HFFc6 (cell line): ENCODE measurements around the gene SLC1A4. TPM values are rescaled to one million over a fixed set of nuclear protein-coding genes. Genes with fewer than 3 reads are reported as not detected.

ENCODE experiments used
- DNase-seq: peaks from one replicate; pipeline ENCODE4 v3.0.0-alpha.2; 2018
- H3K27ac Mint-ChIP-seq: 2 replicates; pipeline ENCODE4 v1.8.0; 2020; ENCODE audit warnings: mild to moderate bottlenecking, mixed read lengths
- H3K27me3 Mint-ChIP-seq: 2 replicates; pipeline ENCODE4 v1.8.0; 2021; ENCODE audit warnings: mild to moderate bottlenecking, moderate library complexity, mixed read lengths; ENCODE audit not compliant: insufficient read depth
- H3K36me3 Mint-ChIP-seq: 2 replicates; pipeline ENCODE4 v1.8.0; 2021; ENCODE audit warnings: low read depth, mixed read lengths
- H3K4me1 Mint-ChIP-seq: 2 replicates; pipeline ENCODE4 v1.8.0; 2020; ENCODE audit warnings: low read depth, mixed read lengths
- H3K4me3 Mint-ChIP-seq: 2 replicates; pipeline ENCODE4 v1.8.0; 2020; ENCODE audit warnings: mild to moderate bottlenecking, moderate library complexity, mixed read lengths
- H3K9me3 Mint-ChIP-seq: 2 replicates; pipeline ENCODE4 v1.8.0; 2020; ENCODE audit warnings: mild to moderate bottlenecking, mixed read lengths
- CTCF ChIP-seq: fragments of 200-600 bp; sonication (generic); IDR thresholded peaks from 2 replicates; pipeline ENCODE4 v1.5.0; 2021; ENCODE audit warnings: antibody characterized with exemption, mild to moderate bottlenecking
- long read RNA-seq: library from polyadenylated mRNA; unstranded; transcript quantifications from one replicate; pipeline ENCODE4 v2.0.0, GENCODE V29; 2019
- total RNA-seq, 6 experiments: library from RNA; stranded (reverse); fragmentation: NEBNext Ultra II Directional; extraction: Animal tissue kit (Norgen Biotek cat#: 25700); gene quantifications; 2 replicates in 1 of 6; 3 replicates in 5 of 6; pipeline ENCODE4 v1.2.3, GENCODE V29; 2021

Gene SLC1A4
- 10 to 100 TPM in 1 of 6 experiments, 1 to 10 TPM in 5; 7.2 to 10.3 (median 9.0) TPM for total RNA-seq
- long read RNA-seq, full-length matches to known transcripts, result 6 of 11 reads
- long read RNA-seq, partial matches to known transcripts, result 1 of 11 reads
- long read RNA-seq, other reads (novel, unspliced or antisense), result 4 of 11 reads

- TF ChIP-seq CTCF, result no peak
- peaks cover 1% of the 10 kb centered on the region; the same call in 1 of the 2 replicates for H3K27me3 Mint-ChIP-seq
- H3K4me1 Mint-ChIP-seq, result peaks cover 34% of the 10 kb centered on the region
- peak within 1 kb of the TSS; percentile 96 for H3K27ac Mint-ChIP-seq
- peak within 1 kb of the TSS; percentile 90 for H3K4me3 Mint-ChIP-seq
- DNase-seq, result peak; percentile 78
- no peaks in the 10 kb centered on the region for H3K9me3 Mint-ChIP-seq
- no peaks in the 10 kb centered on the region for H3K36me3 Mint-ChIP-seq
Observed at GRCh38 chr2:64989126-64989981, at the start of gene SLC1A4. TSS of gene SLC1A4 (plus strand) at chr2:64989399. CDS start at chr2:64989644, 245 bp downstream.

- TF ChIP-seq CTCF, result no peak
- Mint-ChIP-seq H3K27ac (no peak overlapping the region), H3K36me3 (no peaks in the 10 kb centered on the region; the same call in 1 of the 2 replicates), H3K27me3 (peaks cover 15% of the 10 kb centered on the region), H3K4me3 (no peak overlapping the region), H3K9me3 (no peaks in the 10 kb centered on the region; the same call in 1 of the 2 replicates), H3K4me1 (peaks cover 4% of the 10 kb centered on the region)
- DNase-seq, result no peak
Observed at GRCh38 chr2:64941143-64941542, 48.1 kb upstream of the SLC1A4 start.

GRCh38 chr2:64941801-64942200 lies 47.4 kb upstream of the SLC1A4 start:
- no peak overlapping the region for H3K27ac Mint-ChIP-seq
- TF ChIP-seq CTCF, result no peak
- H3K4me1 Mint-ChIP-seq, result peaks cover 11% of the 10 kb centered on the region
- H3K36me3 Mint-ChIP-seq, result no peaks in the 10 kb centered on the region
- no peak overlapping the region for H3K4me3 Mint-ChIP-seq
- H3K9me3 Mint-ChIP-seq, result no peaks in the 10 kb centered on the region
- DNase-seq, result no peak
- H3K27me3 Mint-ChIP-seq, result peaks cover 17% of the 10 kb centered on the region

GRCh38 chr2:64942693-64943092 lies 46.5 kb upstream of the SLC1A4 start:
- no peak overlapping the region for H3K27ac Mint-ChIP-seq
- no peak for DNase-seq
- H3K4me1 Mint-ChIP-seq, result peaks cover 13% of the 10 kb centered on the region
- peaks cover 14% of the 10 kb centered on the region for H3K27me3 Mint-ChIP-seq
- no peaks in the 10 kb centered on the region for H3K36me3 Mint-ChIP-seq
- no peak for TF ChIP-seq CTCF
- H3K9me3 Mint-ChIP-seq, result no peaks in the 10 kb centered on the region
- no peak overlapping the region for H3K4me3 Mint-ChIP-seq

- H3K27ac Mint-ChIP-seq, result no peak overlapping the region
- no peaks in the 10 kb centered on the region for H3K36me3 Mint-ChIP-seq
- peaks cover 13% of the 10 kb centered on the region for H3K4me1 Mint-ChIP-seq
- H3K9me3 Mint-ChIP-seq, result no peaks in the 10 kb centered on the region
- TF ChIP-seq CTCF, result no peak
- peak; percentile 38 for DNase-seq
- H3K4me3 Mint-ChIP-seq, result no peak overlapping the region
- peaks cover 20% of the 10 kb centered on the region for H3K27me3 Mint-ChIP-seq
Observed at GRCh38 chr2:64943387-64944150, 45.6 kb upstream of the SLC1A4 start.
